Panc1 (cell line): Measurements from ENCODE around the gene DSCAML1. TPM values are rescaled to one million over a fixed set of nuclear protein-coding genes. Genes with fewer than 3 reads are reported as not detected.

ENCODE experiments used
- ATAC-seq: fragments of 200-7000 bp; cut with Tn5 transposase; 2 replicates; pipeline ENCODE4 v1.9.1; 2020; ENCODE audit warnings: mild to moderate bottlenecking, moderate library complexity
- BruUV-seq: library from RNA; stranded (reverse); fragments of 400-500 nt; replicated peaks from 2 replicates; lab custom pipeline; 2021; lab: Mats Ljungman, UMichigan
- CTCF ChIA-PET: fragments of 300-600 bp; sonication (Branson Sonifier 250); formaldehyde crosslinking; loops from one replicate; lab custom pipeline; 2022; ENCODE audit warnings: antibody characterized with exemption; lab: Charles Lee
- POLR2A ChIA-PET: fragments of 300-600 bp; sonication (Branson Sonifier 250); formaldehyde crosslinking; loops from one replicate; lab custom pipeline; 2022; ENCODE audit warnings: antibody characterized with exemption; lab: Charles Lee
- DNase-seq: peaks from one replicate; pipeline ENCODE4 v3.0.0-alpha.2; 2010; ENCODE audit warnings: low read depth, low spot score
- H3K27ac ChIP-seq: 2 replicates; pipeline ENCODE4 v1.5.1; 2011; ENCODE audit warnings: mild to moderate bottlenecking, low read length, inconsistent platforms
- H3K27me3 ChIP-seq: fragments of 200-500 bp; sonication (Bioruptor generic); 2 replicates; pipeline ENCODE4 v1.6.0; 2014; ENCODE audit warnings: low read length, inconsistent platforms; ENCODE audit not compliant: control insufficient read depth, insufficient read depth
- H3K36me3 ChIP-seq: fragments of 200-500 bp; sonication (Bioruptor generic); 2 replicates; pipeline ENCODE4 v1.5.1; 2014; ENCODE audit warnings: inconsistent platforms, mild to moderate bottlenecking, low read length, moderate library complexity; ENCODE audit not compliant: control insufficient read depth, insufficient read depth
- H3K4me1 ChIP-seq: 2 replicates; pipeline ENCODE4 v1.5.1; 2011; ENCODE audit warnings: inconsistent platforms, mild to moderate bottlenecking, low read length, moderate library complexity; ENCODE audit not compliant: control insufficient read depth, insufficient read depth
- H3K4me3 ChIP-seq, 2 experiments: 2 replicates each; pipeline ENCODE4 v1.5.1; 2011 to 2012; ENCODE audit warnings: low read depth in 2 of 2, low read length in 2 of 2, mild to moderate bottlenecking in 2 of 2, inconsistent platforms in 1 of 2, moderate library complexity in 1 of 2
- H3K9me3 ChIP-seq: fragments of 200-500 bp; sonication (Bioruptor generic); 2 replicates; pipeline ENCODE4 v1.5.1; 2014; ENCODE audit warnings: low read depth, mild to moderate bottlenecking, inconsistent platforms, low read length, moderate library complexity; ENCODE audit not compliant: control insufficient read depth, insufficient read depth
- POLR2AphosphoS5 ChIP-seq: IDR thresholded peaks from 2 replicates; pipeline ENCODE4 v1.6.1; 2012; ENCODE audit warnings: mild to moderate bottlenecking, low read depth, low read length, moderate library complexity
- REST ChIP-seq, 2 experiments: IDR thresholded peaks; 2 replicates each; pipeline ENCODE4 v1.6.1; 2011 to 2012; ENCODE audit warnings: low read depth in 2 of 2, control low read depth in 1 of 2, low read length in 1 of 2, mild to moderate bottlenecking in 1 of 2, moderate library complexity in 1 of 2; ENCODE audit not compliant: insufficient read depth in 1 of 2
- SIN3A ChIP-seq: IDR thresholded peaks from 2 replicates; pipeline ENCODE4 v1.6.1; 2012; ENCODE audit warnings: low read depth, mild to moderate bottlenecking, low read length, moderate library complexity, borderline replicate concordance; ENCODE audit not compliant: insufficient read depth
- TCF7L2 ChIP-seq: IDR thresholded peaks from 2 replicates; pipeline ENCODE4 v1.6.1; 2011; ENCODE audit warnings: mild to moderate bottlenecking, low read depth, low read length, inconsistent platforms
- in situ Hi-C: cut with HindIII; loops from 2 replicates; pipeline ENCODE4 v1.10.0; 2016; ENCODE audit warnings: low sequenced_read_pairs, low pct_unique_long_range_greater_than_20kb
- intact Hi-C: fragments of 100-400 bp; cut with micrococcal nuclease; formaldehyde crosslinking; loops from one replicate; pipeline ENCODE4 v1.10.0; 2022; ENCODE audit not compliant: unreplicated experiment
- total RNA-seq: library from RNA; stranded (reverse); gene quantifications from one replicate; pipeline ENCODE4 v1.2.1, GENCODE V29; 2021; ENCODE audit not compliant: unreplicated experiment
- TF ChIP-seq, protein P1 (sequence below): fragments of 450-650 bp; IDR thresholded peaks from 2 replicates; pipeline ENCODE4 v1.5.1; 2017; ENCODE audit warnings: mild to moderate bottlenecking

Gene DSCAML1
- total RNA-seq, 1 experiment from 2014 or later, result 1.6 TPM

DNA sequence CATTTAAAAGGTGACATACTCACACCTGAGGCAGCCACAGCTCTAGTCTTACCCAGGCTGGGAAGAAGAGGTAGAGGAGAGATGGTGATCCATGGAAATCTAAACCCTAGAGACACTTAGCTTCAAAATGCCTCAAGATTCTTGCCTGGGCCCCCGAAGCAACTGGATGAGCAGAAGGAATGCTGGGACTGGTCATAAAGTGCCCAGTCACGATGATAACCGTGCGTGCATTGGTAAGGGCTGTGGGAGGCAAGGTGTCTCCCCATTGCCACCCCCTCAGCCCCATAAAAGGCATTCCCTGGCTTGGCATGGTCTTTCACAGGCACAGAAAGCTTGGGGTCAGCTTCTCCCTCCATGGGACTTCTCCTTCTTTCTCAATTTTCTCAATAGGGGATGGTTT is 144.5 kb downstream of the DSCAML1 start:
- intact Hi-C loops, result no loop called here

DNA sequence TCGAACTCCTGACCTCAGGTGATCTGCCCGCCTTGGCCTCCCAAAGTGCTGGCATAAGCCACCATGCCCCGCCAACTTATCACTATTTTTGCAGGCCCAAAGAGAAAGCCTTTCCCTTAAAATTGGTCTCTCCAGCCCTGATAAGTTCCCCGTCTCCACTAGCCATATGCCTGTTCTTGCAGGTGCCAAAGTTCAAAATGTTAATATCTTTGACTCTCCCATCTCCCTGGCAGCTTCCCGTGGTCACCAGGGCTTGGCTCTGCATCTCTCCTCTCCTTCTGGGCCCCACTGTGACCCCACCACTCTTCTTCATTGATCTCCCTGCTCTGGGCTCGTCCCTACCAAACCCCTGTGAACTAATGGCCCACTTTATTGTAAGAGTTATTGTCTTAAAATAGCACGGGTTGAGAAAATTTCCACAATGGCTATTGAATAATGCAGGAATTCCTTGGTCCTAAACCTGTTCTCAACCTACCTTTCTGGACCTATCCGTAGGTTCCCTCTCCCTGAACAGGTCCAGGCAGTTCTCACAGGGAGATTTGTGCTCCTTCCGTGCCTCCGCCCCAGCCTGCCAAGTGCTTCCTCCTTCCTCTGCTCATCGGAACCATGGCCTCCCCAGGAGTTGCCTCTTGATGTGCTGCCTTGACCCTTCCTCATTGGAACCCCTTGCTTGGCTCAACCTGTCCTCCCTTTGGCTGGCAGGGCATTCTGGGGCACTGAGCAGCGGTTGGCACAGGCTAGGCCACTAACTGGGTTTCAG is 147.5 kb downstream of the DSCAML1 start:
- TF ChIP-seq, protein P1, sequence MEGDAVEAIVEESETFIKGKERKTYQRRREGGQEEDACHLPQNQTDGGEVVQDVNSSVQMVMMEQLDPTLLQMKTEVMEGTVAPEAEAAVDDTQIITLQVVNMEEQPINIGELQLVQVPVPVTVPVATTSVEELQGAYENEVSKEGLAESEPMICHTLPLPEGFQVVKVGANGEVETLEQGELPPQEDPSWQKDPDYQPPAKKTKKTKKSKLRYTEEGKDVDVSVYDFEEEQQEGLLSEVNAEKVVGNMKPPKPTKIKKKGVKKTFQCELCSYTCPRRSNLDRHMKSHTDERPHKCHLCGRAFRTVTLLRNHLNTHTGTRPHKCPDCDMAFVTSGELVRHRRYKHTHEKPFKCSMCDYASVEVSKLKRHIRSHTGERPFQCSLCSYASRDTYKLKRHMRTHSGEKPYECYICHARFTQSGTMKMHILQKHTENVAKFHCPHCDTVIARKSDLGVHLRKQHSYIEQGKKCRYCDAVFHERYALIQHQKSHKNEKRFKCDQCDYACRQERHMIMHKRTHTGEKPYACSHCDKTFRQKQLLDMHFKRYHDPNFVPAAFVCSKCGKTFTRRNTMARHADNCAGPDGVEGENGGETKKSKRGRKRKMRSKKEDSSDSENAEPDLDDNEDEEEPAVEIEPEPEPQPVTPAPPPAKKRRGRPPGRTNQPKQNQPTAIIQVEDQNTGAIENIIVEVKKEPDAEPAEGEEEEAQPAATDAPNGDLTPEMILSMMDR, result no peak
- no peak for TF ChIP-seq SIN3A
- no peak for TF ChIP-seq REST (IDR thresholded peaks at IDR 0.05; ENCODE audit: insufficient read depth in 1 of 2, low read depth in 2 of 2, low read length in 1 of 2)
- TF ChIP-seq TCF7L2, result no peak
- no peak for TF ChIP-seq POLR2AphosphoS5
- ATAC-seq (no peak), DNase-seq (no peak)
- H3K27ac ChIP-seq, result no peak overlapping the region
- CTCF ChIA-PET, result no interaction called here
- POLR2A ChIA-PET, result no interaction called here
- in situ Hi-C loops, result no loop called here
- no TSS peak for BruUV-seq
- H3K9me3 ChIP-seq, result no peaks in the 10 kb centered on the region
- intact Hi-C loops, result no loop called here
- H3K4me1 ChIP-seq, result no peaks in the 10 kb centered on the region
- no peaks in the 10 kb centered on the region for H3K36me3 ChIP-seq
- no peak overlapping the region for H3K4me3 ChIP-seq
- peaks cover 7% of the 10 kb centered on the region; the same call in 1 of the 2 replicates for H3K27me3 ChIP-seq

More for the DNA sequence above, 144.5 kb downstream of the DSCAML1 start:
- Histone ChIP-seq H3K27me3 (peaks cover 8% of the 10 kb centered on the region; the same call in 1 of the 2 replicates), H3K4me3 (no peak overlapping the region), H3K9me3 (no peaks in the 10 kb centered on the region), H3K36me3 (no peaks in the 10 kb centered on the region), H3K27ac (no peak overlapping the region), H3K4me1 (no peaks in the 10 kb centered on the region)
- in situ Hi-C loops, result no loop called here
- ATAC-seq (no peak), DNase-seq (no peak)
- ChIA-PET POLR2A (no interaction called here), CTCF (no interaction called here)
- BruUV-seq, result no TSS peak
- no peak for TF ChIP-seq TCF7L2
- TF ChIP-seq, protein P1, result no peak
- no peak for TF ChIP-seq POLR2AphosphoS5
- TF ChIP-seq REST (IDR thresholded peaks at IDR 0.05; ENCODE audit: insufficient read depth in 1 of 2, low read depth in 2 of 2, low read length in 1 of 2), result no peak
- no peak for TF ChIP-seq SIN3A
